ENCODE measurements around the gene NCK2. TPM values are rescaled to one million over a fixed set of nuclear protein-coding genes. Genes with fewer than 3 reads are reported as not detected.
A peak's percentile ranks its signal among the peaks of the same experiment; 100 is the strongest.

The NCK2 gene
- total RNA-seq, 1 experiment from 2014 or later, result 49.2 TPM

- Histone ChIP-seq H3K79me2 (ENCODE audit: insufficient read depth, low read length) (peaks cover 10% of the 10 kb centered on the region; the same call in 1 of the 2 replicates), H3K4me2 (ENCODE audit: insufficient read depth, insufficient read length, low read length) (no peak overlapping the region), H3K27me3 (ENCODE audit: insufficient read depth, low read length) (no peaks in the 10 kb centered on the region), H3K23me2 (ENCODE audit: insufficient read length, low read depth, low read length, poor library complexity, severe bottlenecking) (peaks cover 2% of the 10 kb centered on the region), H3K9ac (ENCODE audit: extremely low read depth, insufficient read length, low read length) (no peak overlapping the region), H3K4me1 (ENCODE audit: insufficient read depth, low read length) (no peaks in the 10 kb centered on the region; the same call in 1 of the 2 replicates), H3K9me3 (ENCODE audit: control insufficient read depth, low read depth, low read length) (no peaks in the 10 kb centered on the region), H2AK5ac (ENCODE audit: insufficient read length, low read length) (no peak overlapping the region), H2BK15ac (ENCODE audit: low read depth, low read length) (no peak overlapping the region), H2BK20ac (ENCODE audit: low read depth, low read length, poor library complexity, severe bottlenecking) (no peak overlapping the region), H3K18ac (ENCODE audit: insufficient read length, low read depth, low read length) (no peak overlapping the region), H2BK12ac (ENCODE audit: insufficient read length, low read depth, low read length) (no peak overlapping the region), H3K14ac (ENCODE audit: insufficient read depth, low read length) (no peak overlapping the region), H4K8ac (replicated peaks; ENCODE audit: insufficient read length, low read depth, low read length) (no peak overlapping the region), H2AFZ (ENCODE audit: low read length) (no peak overlapping the region), H3K27ac (ENCODE audit: insufficient read length, low read depth, low read length) (no peak overlapping the region), H3T11ph (ENCODE audit: low read length) (no peak overlapping the region), H2BK120ac (ENCODE audit: low read depth, low read length, poor library complexity, severe bottlenecking) (no peak overlapping the region), H3K23ac (ENCODE audit: insufficient read length, low read depth, low read length) (no peak overlapping the region), H4K5ac (ENCODE audit: insufficient read length, low read depth, low read length) (no peak overlapping the region), H3K4ac (ENCODE audit: low read depth, low read length) (no peak overlapping the region), H4K91ac (ENCODE audit: insufficient read length, low read depth, low read length) (no peak overlapping the region), H3K56ac (ENCODE audit: insufficient read length, low read depth, low read length) (no peak overlapping the region), H4K20me1 (ENCODE audit: control insufficient read depth, insufficient read depth, insufficient read length) (no peaks in the 10 kb centered on the region), H3K79me1 (ENCODE audit: insufficient read depth, low read depth, low read length, poor library complexity, severe bottlenecking) (peaks cover 15% of the 10 kb centered on the region), H2BK5ac (ENCODE audit: insufficient read length, low read length) (no peak overlapping the region)
- DNase-seq, result no peak
- no peak overlapping the region for H3K4me3 Mint-ChIP-seq
- H3K9me3 Mint-ChIP-seq, result no peaks in the 10 kb centered on the region
- WGBS (ENCODE audit: extremely low coverage, insufficient read length, low lambda C conversion rate), result no CpG with 5 or more reads among the region's 6 CpGs
- peaks cover 0 to 7% (median 0%) of the 10 kb centered on the region in 3 experiments; a peak in 5 of 7 replicates for H3K36me3 Mint-ChIP-seq (ENCODE audit: insufficient read depth in 1 of 3, low read depth in 3 of 3)
- H3K27ac Mint-ChIP-seq, result peak overlapping the region in 2 of 3 experiments; percentile 11 to 40; a peak in 3 of 7 replicates
- TF ChIP-seq CTCF (conservative IDR thresholded peaks at IDR 0.05), result no peak
- peaks cover 65 to 67% of the 10 kb centered on the region in 2 experiments for H3K4me1 Mint-ChIP-seq
- H3K27me3 Mint-ChIP-seq (ENCODE audit: low read depth), result no peaks in the 10 kb centered on the region
These were observed 37.4 kb downstream of the NCK2 start for GRCh38 chr2:105782123-105782522.
